Heart left ventricle (tissue), 16 donors: Measurements from ENCODE around the gene FKBP4. TPM values are rescaled to one million over a fixed set of nuclear protein-coding genes. Genes with fewer than 3 reads are reported as not detected.
A peak's percentile ranks its signal among the peaks of the same experiment; 100 is the strongest.

Experiments
- ATAC-seq, 4 donors: fragments of 200-7000 bp; cut with Tn5 transposase; one replicate each; pipeline ENCODE4 v1.9.1; 2020 to 2022; ENCODE audit warnings: moderate library complexity in 4 of 4, mild to moderate bottlenecking in 3 of 4, moderate number of reproducible peaks in 1 of 4
- DNase-seq, 5 donors: peaks; one replicate each; pipeline ENCODE4 v3.0.0-alpha.2; 2020
- H3K27ac ChIP-seq, 12 donors: fragments of 200-600 bp; sonication (generic) in 4 of 12; one replicate each; pipeline versions ENCODE4 v1.5.0 to v1.8.0; 2016 to 2022; ENCODE audit warnings: mild to moderate bottlenecking in 2 of 12
- H3K27me3 ChIP-seq, 9 donors: fragments of 200-600 bp; sonication (generic) in 2 of 9; one replicate each; pipeline versions ENCODE4 v1.5.1 to v1.8.0; 2016 to 2022; ENCODE audit warnings: mild to moderate bottlenecking in 3 of 9
- H3K36me3 ChIP-seq, 9 donors: fragments of 200-600 bp; sonication (generic) in 2 of 9; one replicate each; pipeline versions ENCODE4 v1.5.0 to v1.8.0; 2018 to 2022; ENCODE audit warnings: mild to moderate bottlenecking in 2 of 9
- H3K4me1 ChIP-seq, 12 donors: fragments of 200-600 bp; sonication (generic) in 4 of 12; one replicate each; pipeline versions ENCODE4 v1.5.0 to v1.8.0; 2016 to 2022; ENCODE audit warnings: mild to moderate bottlenecking in 3 of 12
- H3K4me3 ChIP-seq, 12 donors: fragments of 200-600 bp; sonication (generic) in 4 of 12; one replicate each; pipeline versions ENCODE4 v1.5.0 to v1.8.0; 2017 to 2022; ENCODE audit warnings: mild to moderate bottlenecking in 9 of 12, moderate library complexity in 4 of 12
- H3K9me3 ChIP-seq, 12 donors: fragments of 200-600 bp; sonication (generic) in 4 of 12; one replicate each; pipeline versions ENCODE4 v1.5.0 to v1.8.0; 2016 to 2022; ENCODE audit warnings: mild to moderate bottlenecking in 1 of 12
- POLR2A ChIP-seq, 2 donors: fragments of 450-650 bp; IDR thresholded peaks; one replicate each; pipeline ENCODE4 v1.6.1; 2017; ENCODE audit warnings: antibody characterized with exemption in 2 of 2, mild to moderate bottlenecking in 2 of 2, moderate library complexity in 2 of 2
- WGBS, 4 donors: extraction: QIAGEN DNeasy Blood & Tissue Kit in 2 of 4; methylation state at CpG; one replicate each; pipeline versions ENCODE4 v1.1.5 to v1.1.7; 2013 to 2018; 5-methylcytosine and 5-hydroxymethylcytosine counted together
- intact Hi-C, 10 donors: fragments of 100-400 bp; cut with DNase I; formaldehyde crosslinking; loops; one replicate each; pipeline versions ENCODE4 v1.11.1 to v1.14.2; 2022
- polyA plus RNA-seq, 2 donors: library from polyadenylated mRNA; stranded (reverse); fragments of 200-250 nt; gene quantifications; one replicate each; pipeline ENCODE4 v1.2.3, GENCODE V29; 2013
- total RNA-seq, 9 donors: library from RNA; depleted of rRNA in 2 of 9; stranded (reverse); fragments of >200 nt in 2 of 9; fragmentation: NEBNext Ultra II Directional in 3 of 9; extraction: Animal tissue kit (Norgen Biotek cat#: 25700) in 3 of 9; gene quantifications; one replicate each; pipeline versions ENCODE4 v1.1.0 to v1.2.4, GENCODE V29; 2016 to 2023
- TF ChIP-seq, protein P1 (sequence below), 12 donors: fragments of 200-600 bp; sonication (generic) in 4 of 12; IDR thresholded peaks; one replicate each; pipeline versions ENCODE4 v1.5.0 to v1.8.0; 2018 to 2022; ENCODE audit warnings: antibody characterized with exemption in 12 of 12, mild to moderate bottlenecking in 5 of 12
- donor health status: ischemic (EF 13 %, LVEDD 7.1; RV severe dilation, severe dysfunction).
- donor health status: healthy with polysubstance abuse.
- donor health status: DM: no; HTN: yes; CAD: no.
- donor health status: DM: no; HTN: no; CAD: no.
- donor health status: ischemic (EF 25% LVEDD 6.9; RV normal size, moderate dysfunction).
- donor health status: ischemic (EF 25% LVEDD 5.7; RV mildly dilated, moderate dysfunction).
- donor health status: healthy.
- donor health status: DM: yes; HTN: yes; CAD: no.
- donor health status: ischemic (EF 35%, LVEDD 5.7; RV mildly dilated, moderate dysfunction).
- donor health status: nonischemic (EF 11% LVEDD 7.7; RV severe dilation, severe dysfunction).
- donor health status: DM: yes; HTN: yes; CAD: no.
- donor health status: PGD.
- donor health status: ischemic (EF 29% LVEDD 5.4; RV normal size, mild dysfunction).
- donor health status: nonischemic (EF 23%, LVEDD 6.1; RV moderate dilation, normal function).

FKBP4 gene
- total and polyA plus RNA-seq, 11 donors = 25.4 to 84.9 (median 44.0) TPM

DNA sequence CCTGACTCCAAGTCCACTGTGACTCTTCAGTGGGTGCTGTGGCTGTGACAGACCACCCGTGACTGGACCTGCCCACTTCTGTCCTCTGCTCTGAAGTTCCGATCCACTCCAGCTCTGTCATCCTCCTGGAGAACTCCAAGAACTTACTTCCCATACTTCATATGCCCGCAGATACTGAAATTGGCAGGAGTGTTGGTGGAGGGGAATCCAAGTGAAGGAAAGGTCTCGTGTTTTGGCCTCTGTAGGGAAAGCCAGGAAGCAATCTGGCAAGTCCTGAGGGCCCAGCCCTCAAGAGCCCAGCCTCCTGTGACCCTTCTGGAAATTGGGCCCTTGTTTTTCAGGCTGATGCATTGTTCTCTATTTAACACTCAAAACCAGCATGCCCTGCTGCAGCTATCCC lies 22.4 kb upstream of the FKBP4 start:
- no peaks in the 10 kb centered on the region for H3K4me1 ChIP-seq
- TF ChIP-seq, protein P1, sequence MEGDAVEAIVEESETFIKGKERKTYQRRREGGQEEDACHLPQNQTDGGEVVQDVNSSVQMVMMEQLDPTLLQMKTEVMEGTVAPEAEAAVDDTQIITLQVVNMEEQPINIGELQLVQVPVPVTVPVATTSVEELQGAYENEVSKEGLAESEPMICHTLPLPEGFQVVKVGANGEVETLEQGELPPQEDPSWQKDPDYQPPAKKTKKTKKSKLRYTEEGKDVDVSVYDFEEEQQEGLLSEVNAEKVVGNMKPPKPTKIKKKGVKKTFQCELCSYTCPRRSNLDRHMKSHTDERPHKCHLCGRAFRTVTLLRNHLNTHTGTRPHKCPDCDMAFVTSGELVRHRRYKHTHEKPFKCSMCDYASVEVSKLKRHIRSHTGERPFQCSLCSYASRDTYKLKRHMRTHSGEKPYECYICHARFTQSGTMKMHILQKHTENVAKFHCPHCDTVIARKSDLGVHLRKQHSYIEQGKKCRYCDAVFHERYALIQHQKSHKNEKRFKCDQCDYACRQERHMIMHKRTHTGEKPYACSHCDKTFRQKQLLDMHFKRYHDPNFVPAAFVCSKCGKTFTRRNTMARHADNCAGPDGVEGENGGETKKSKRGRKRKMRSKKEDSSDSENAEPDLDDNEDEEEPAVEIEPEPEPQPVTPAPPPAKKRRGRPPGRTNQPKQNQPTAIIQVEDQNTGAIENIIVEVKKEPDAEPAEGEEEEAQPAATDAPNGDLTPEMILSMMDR (IDR thresholded peaks at IDR 0.05) = no peak
- TF ChIP-seq POLR2A (IDR thresholded peaks at IDR 0.05) = no peak
- no peaks in the 10 kb centered on the region for H3K9me3 ChIP-seq
- no peak overlapping the region for H3K27ac ChIP-seq
- DNase-seq (no peak), ATAC-seq (no peak)
- intact Hi-C loops = no loop called here
- H3K27me3 ChIP-seq = no peaks in the 10 kb centered on the region
- H3K4me3 ChIP-seq = no peak overlapping the region
- H3K36me3 ChIP-seq = no peaks in the 10 kb centered on the region
- 57 to 80% (median 70%) methylated on average over 3 to 4 of the region's 4 CpGs for WGBS, 4 donors

DNA sequence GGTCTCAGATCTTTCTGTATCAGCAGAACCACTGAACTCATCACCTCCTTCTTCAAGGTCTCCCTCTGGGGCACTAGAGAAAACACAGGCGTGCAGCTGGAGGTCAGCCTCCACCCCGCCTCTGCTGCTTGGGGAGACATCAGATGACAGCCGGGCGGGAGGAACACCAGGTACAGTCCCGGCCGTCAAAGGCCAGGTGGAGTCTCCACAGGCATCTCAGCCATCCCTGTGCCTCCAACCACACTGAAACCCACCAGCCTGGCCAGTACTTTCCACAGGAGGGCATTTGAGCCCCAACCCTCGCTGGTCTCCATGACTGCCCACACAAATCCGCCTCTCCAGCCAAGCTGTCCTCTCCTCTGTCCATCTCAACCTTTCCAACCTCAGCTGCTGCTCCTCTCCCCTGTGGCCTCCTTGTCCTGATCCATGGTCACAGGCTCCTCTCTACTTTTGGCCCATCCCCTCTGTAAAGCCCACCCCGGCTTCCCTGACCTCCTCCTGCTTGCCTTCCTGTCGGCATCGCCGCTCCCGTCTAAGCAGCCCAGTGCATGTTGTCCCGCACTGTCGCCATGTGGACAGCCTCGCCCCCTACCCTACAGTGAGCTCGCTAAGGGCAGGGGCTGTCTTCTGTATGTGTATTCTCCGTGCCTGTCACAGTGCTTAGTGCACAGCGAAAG lies 21.4 kb upstream of the FKBP4 start:
- DNase-seq (no peak), ATAC-seq (no peak)
- TF ChIP-seq POLR2A (IDR thresholded peaks at IDR 0.05) = no peak
- TF ChIP-seq, protein P1 (IDR thresholded peaks at IDR 0.05) = no peak
- no peak overlapping the region for H3K4me3 ChIP-seq
- no peaks in the 10 kb centered on the region for H3K4me1 ChIP-seq
- H3K36me3 ChIP-seq = no peaks in the 10 kb centered on the region
- intact Hi-C loops = no loop called here
- no peak overlapping the region for H3K27ac ChIP-seq
- no peaks in the 10 kb centered on the region for H3K27me3 ChIP-seq
- H3K9me3 ChIP-seq = no peaks in the 10 kb centered on the region
- WGBS, 4 donors = 78 to 80% (median 79%) methylated on average over 19 of the region's 19 CpGs

DNA sequence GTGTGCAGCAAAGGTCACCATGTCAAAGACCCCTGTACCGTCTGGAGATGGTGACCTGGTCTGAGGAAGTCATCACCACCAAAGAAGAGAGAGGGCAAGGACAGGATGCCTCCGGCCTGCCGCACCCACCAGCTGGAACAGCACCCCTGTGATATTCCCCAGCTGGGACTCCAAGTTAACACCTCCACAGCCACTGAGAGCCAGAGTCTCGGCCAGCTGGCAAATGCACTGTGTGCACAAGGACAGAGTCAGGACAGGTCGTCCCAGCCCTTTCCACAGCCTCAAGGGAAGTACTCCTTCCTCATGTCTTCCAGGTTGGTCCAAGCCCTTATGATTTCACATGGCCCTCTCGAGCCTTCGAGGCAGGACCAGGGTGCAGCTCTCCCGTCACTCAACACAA lies 19.3 kb upstream of the FKBP4 start:
- no peak for TF ChIP-seq POLR2A (IDR thresholded peaks at IDR 0.05)
- TF ChIP-seq, protein P1 (IDR thresholded peaks at IDR 0.05) = no peak
- 59 to 64% (median 62%) methylated on average over 6 to 8 of the region's 8 CpGs for WGBS, 4 donors
- Histone ChIP-seq H3K36me3 (no peaks in the 10 kb centered on the region), H3K27me3 (no peaks in the 10 kb centered on the region), H3K9me3 (no peaks in the 10 kb centered on the region), H3K4me1 (no peaks in the 10 kb centered on the region), H3K27ac (no peak overlapping the region), H3K4me3 (no peak overlapping the region)
- peak; percentile 72 to 85 (median 82) for ATAC-seq
- DNase-seq = peak in 1 of 5 donors; percentile 68
- intact Hi-C loops = no loop called here

- 87 to 89% (median 88%) methylated on average over 20 of the region's 20 CpGs for WGBS, 4 donors
- intact Hi-C loops = no loop called here
- ATAC-seq = no peak
Measured at GRCh38 chr12:2776129-2776806, 18.5 kb upstream of the FKBP4 start.

More at GRCh38 chr12:2776129-2776806, 18.5 kb upstream of the FKBP4 start:
- DNase-seq = no peak
- Histone ChIP-seq H3K4me3 (no peak overlapping the region), H3K4me1 (no peaks in the 10 kb centered on the region), H3K27me3 (no peaks in the 10 kb centered on the region), H3K36me3 (no peaks in the 10 kb centered on the region), H3K9me3 (no peaks in the 10 kb centered on the region), H3K27ac (no peak overlapping the region)
- no peak for TF ChIP-seq POLR2A (IDR thresholded peaks at IDR 0.05)
- TF ChIP-seq, protein P1 (IDR thresholded peaks at IDR 0.05) = no peak
